CD14-positive monocyte (primary cell): Measurements from ENCODE around the gene GCKR. TPM values are rescaled to one million over a fixed set of nuclear protein-coding genes. Genes with fewer than 3 reads are reported as not detected.
"Not testable (repeated sequence)": the region's sequence is repeated elsewhere in the genome, so short reads cannot be mapped to it uniquely, and the experiment has no call there.

ENCODE experiments used
- DNase-seq, 3 donors: peaks; one replicate each; pipeline ENCODE4 v3.0.0-alpha.2; 2011 to 2022
- H2AFZ ChIP-seq: 2 replicates; pipeline ENCODE4 v1.6.0; 2012; ENCODE audit warnings: mild to moderate bottlenecking, low read depth, low read length, inconsistent platforms; ENCODE audit not compliant: insufficient read depth, poor library complexity, severe bottlenecking
- H3K27ac ChIP-seq, 2 donors: 1 replicate in 1 of 2; 2 replicates in 1 of 2; pipeline ENCODE4 v1.5.1; 2012 to 2013; ENCODE audit warnings: low read length in 2 of 2, control low read depth in 1 of 2, inconsistent platforms in 1 of 2, low read depth in 1 of 2, mild to moderate bottlenecking in 1 of 2
- H3K27me3 ChIP-seq, 2 donors: one replicate each; pipeline versions ENCODE4 v1.6.0 to v1.6.1; 2011 to 2013; ENCODE audit warnings: low read length in 2 of 2; ENCODE audit not compliant: control insufficient read depth in 2 of 2, insufficient read depth in 2 of 2
- H3K36me3 ChIP-seq, 2 donors: replicated peaks in 1 of 2; 1 replicate in 1 of 2; 2 replicates in 1 of 2; pipeline versions ENCODE4 v1.5.1 to v1.6.1; 2012 to 2013; ENCODE audit warnings: low read length in 2 of 2, control low read depth in 1 of 2, inconsistent platforms in 1 of 2, mild to moderate bottlenecking in 1 of 2; ENCODE audit not compliant: insufficient read depth in 2 of 2, control insufficient read depth in 1 of 2
- H3K4me1 ChIP-seq, 2 donors: 1 replicate in 1 of 2; 2 replicates in 1 of 2; pipeline versions ENCODE4 v1.5.1 to v1.6.1; 2012 to 2013; ENCODE audit warnings: low read length in 2 of 2, control low read depth in 1 of 2, inconsistent platforms in 1 of 2, mild to moderate bottlenecking in 1 of 2, moderate library complexity in 1 of 2; ENCODE audit not compliant: insufficient read depth in 2 of 2, control insufficient read depth in 1 of 2
- H3K4me2 ChIP-seq: replicated peaks from 2 replicates; pipeline ENCODE3; 2012; ENCODE audit warnings: low read length, moderate library complexity, mild to moderate bottlenecking; ENCODE audit not compliant: poor library complexity, severe bottlenecking; ENCODE audit errors: extremely low read depth
- H3K4me3 ChIP-seq, 3 experiments: fragments of 200-600 bp in 1 of 3; sonication (generic) in 1 of 3; replicated peaks in 1 of 3; 1 replicate in 2 of 3; 2 replicates in 1 of 3; pipeline ENCODE4 v1.5.1; 2011 to 2013; ENCODE audit warnings: low read length in 3 of 3, mild to moderate bottlenecking in 3 of 3, control low read depth in 2 of 3, low read depth in 2 of 3, inconsistent platforms in 1 of 3, moderate library complexity in 1 of 3
- H3K79me2 ChIP-seq: 2 replicates; pipeline ENCODE4 v1.6.0; 2012; ENCODE audit warnings: mild to moderate bottlenecking, control low read depth, inconsistent platforms, low read length, moderate library complexity; ENCODE audit not compliant: insufficient read depth
- H3K9ac ChIP-seq: 2 replicates; pipeline ENCODE4 v1.6.0; 2017; ENCODE audit warnings: low read length, mild to moderate bottlenecking; ENCODE audit not compliant: insufficient read depth, poor library complexity, severe bottlenecking
- H3K9me3 ChIP-seq, 2 donors: replicated peaks in 1 of 2; 1 replicate in 1 of 2; 2 replicates in 1 of 2; pipeline versions ENCODE4 v1.5.1 to v1.6.1; 2012 to 2013; ENCODE audit warnings: low read length in 2 of 2, control low read depth in 1 of 2; ENCODE audit not compliant: control insufficient read depth in 1 of 2, insufficient read depth in 1 of 2
- H4K20me1 ChIP-seq: 2 replicates; pipeline ENCODE4 v1.6.0; 2012; ENCODE audit warnings: mild to moderate bottlenecking, low read length, control low read depth, moderate library complexity; ENCODE audit not compliant: insufficient read depth
- H3K27ac Mint-ChIP-seq, 7 donors: one replicate each; pipeline ENCODE4 v1.8.0; 2020; ENCODE audit warnings: mild to moderate bottlenecking in 7 of 7, mixed read lengths in 7 of 7, moderate library complexity in 6 of 7, inconsistent platforms in 2 of 7
- H3K27me3 Mint-ChIP-seq, 3 donors: one replicate each; pipeline ENCODE4 v1.8.0; 2021 to 2022; ENCODE audit warnings: low read depth in 3 of 3, mild to moderate bottlenecking in 3 of 3, mixed read lengths in 3 of 3, moderate library complexity in 3 of 3, inconsistent platforms in 1 of 3
- H3K36me3 Mint-ChIP-seq, 2 donors: one replicate each; pipeline ENCODE4 v1.8.0; 2020; ENCODE audit warnings: mixed read lengths in 2 of 2, inconsistent platforms in 1 of 2, mild to moderate bottlenecking in 1 of 2
- H3K4me1 Mint-ChIP-seq: one replicate; pipeline ENCODE4 v1.8.0; 2020; ENCODE audit warnings: mild to moderate bottlenecking, mixed read lengths
- H3K4me3 Mint-ChIP-seq, 2 donors: one replicate each; pipeline ENCODE4 v1.8.0; 2020; ENCODE audit warnings: mild to moderate bottlenecking in 2 of 2, mixed read lengths in 2 of 2, moderate library complexity in 1 of 2
- H3K9me3 Mint-ChIP-seq, 7 donors: one replicate each; pipeline ENCODE4 v1.8.0; 2020 to 2022; ENCODE audit warnings: mixed read lengths in 7 of 7, mild to moderate bottlenecking in 6 of 7, moderate library complexity in 6 of 7, inconsistent platforms in 2 of 7
- WGBS: methylation state at CpG from one replicate; pipeline ENCODE4 v1.1.5; 2013; ENCODE audit warnings: missing lambda C conversion rate; ENCODE audit not compliant: insufficient coverage; 5-methylcytosine and 5-hydroxymethylcytosine counted together
- intact Hi-C, 2 donors: fragments of 100-400 bp; cut with micrococcal nuclease; formaldehyde crosslinking; loops; one replicate each; pipeline versions ENCODE4 v1.15.0 to v1.15.1; 2023
- polyA plus RNA-seq, 3 donors: library from polyadenylated mRNA; depleted of rRNA in 1 of 3; unstranded in 2 of 3; stranded (reverse) in 1 of 3; fragments of 300-500 nt in 2 of 3; fragments of >200 nt in 1 of 3; fragmentation: Illumina TruSeq in 2 of 3; gene quantifications; 1 replicate in 2 of 3; 2 replicates in 1 of 3; pipeline ENCODE4 v1.2.3, GENCODE V29; 2012 to 2021
- TF ChIP-seq, protein P1 (sequence below): fragments of 200-600 bp; IDR thresholded peaks from one replicate; pipeline ENCODE4 v1.8.0; 2022; ENCODE audit warnings: antibody characterized with exemption, mild to moderate bottlenecking

Gene GCKR
- polyA plus RNA-seq, 3 donors: not detected

DNA sequence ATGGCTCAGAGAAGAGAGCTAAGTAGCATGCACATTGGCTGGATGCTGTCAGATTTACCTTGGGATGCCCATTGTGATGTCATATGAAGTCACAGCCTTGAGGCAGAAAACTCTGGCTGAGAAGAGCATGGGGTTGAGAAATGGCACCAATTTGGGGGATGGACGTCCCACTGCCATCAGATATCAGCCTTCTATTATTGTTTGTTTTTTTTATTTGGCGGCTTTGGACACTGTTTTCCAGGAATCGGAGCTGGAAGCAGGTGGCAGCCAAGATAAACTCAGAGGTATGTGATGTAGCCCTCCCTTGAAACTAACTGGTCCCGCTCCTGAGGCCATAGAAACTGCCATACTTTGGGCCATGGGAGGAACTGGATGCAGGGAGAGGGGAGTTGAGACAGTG is 40.6 kb downstream of the GCKR start:
- peaks cover 0 to 4% (median 0%) of the 10 kb centered on the region in 7 donors for H3K9me3 Mint-ChIP-seq
- H3K27ac Mint-ChIP-seq: no peak overlapping the region
- peaks cover 0 to 2% of the 10 kb centered on the region in 2 donors for H3K27me3 ChIP-seq
- H3K36me3 Mint-ChIP-seq: no peaks in the 10 kb centered on the region
- no peak overlapping the region for H3K4me3 Mint-ChIP-seq
- H3K4me1 ChIP-seq: no peaks in the 10 kb centered on the region
- no peak overlapping the region for H3K27ac ChIP-seq
- WGBS: 100% methylated on average over 2 of the region's 4 CpGs
- H3K4me2 ChIP-seq: no peak overlapping the region
- TF ChIP-seq, protein P1, sequence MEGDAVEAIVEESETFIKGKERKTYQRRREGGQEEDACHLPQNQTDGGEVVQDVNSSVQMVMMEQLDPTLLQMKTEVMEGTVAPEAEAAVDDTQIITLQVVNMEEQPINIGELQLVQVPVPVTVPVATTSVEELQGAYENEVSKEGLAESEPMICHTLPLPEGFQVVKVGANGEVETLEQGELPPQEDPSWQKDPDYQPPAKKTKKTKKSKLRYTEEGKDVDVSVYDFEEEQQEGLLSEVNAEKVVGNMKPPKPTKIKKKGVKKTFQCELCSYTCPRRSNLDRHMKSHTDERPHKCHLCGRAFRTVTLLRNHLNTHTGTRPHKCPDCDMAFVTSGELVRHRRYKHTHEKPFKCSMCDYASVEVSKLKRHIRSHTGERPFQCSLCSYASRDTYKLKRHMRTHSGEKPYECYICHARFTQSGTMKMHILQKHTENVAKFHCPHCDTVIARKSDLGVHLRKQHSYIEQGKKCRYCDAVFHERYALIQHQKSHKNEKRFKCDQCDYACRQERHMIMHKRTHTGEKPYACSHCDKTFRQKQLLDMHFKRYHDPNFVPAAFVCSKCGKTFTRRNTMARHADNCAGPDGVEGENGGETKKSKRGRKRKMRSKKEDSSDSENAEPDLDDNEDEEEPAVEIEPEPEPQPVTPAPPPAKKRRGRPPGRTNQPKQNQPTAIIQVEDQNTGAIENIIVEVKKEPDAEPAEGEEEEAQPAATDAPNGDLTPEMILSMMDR: no peak
- H2AFZ ChIP-seq: no peak overlapping the region
- H3K9me3 ChIP-seq: no peaks in the 10 kb centered on the region
- peaks cover 0 to 19% (median 2%) of the 10 kb centered on the region in 3 donors for H3K27me3 Mint-ChIP-seq
- no peaks in the 10 kb centered on the region for H4K20me1 ChIP-seq
- no peak overlapping the region for H3K4me3 ChIP-seq
- no peaks in the 10 kb centered on the region for H3K4me1 Mint-ChIP-seq
- H3K79me2 ChIP-seq: no peaks in the 10 kb centered on the region
- no peak overlapping the region for H3K9ac ChIP-seq
- DNase-seq: no peak
- H3K36me3 ChIP-seq: no peaks in the 10 kb centered on the region
- intact Hi-C loops: no loop called here

DNA sequence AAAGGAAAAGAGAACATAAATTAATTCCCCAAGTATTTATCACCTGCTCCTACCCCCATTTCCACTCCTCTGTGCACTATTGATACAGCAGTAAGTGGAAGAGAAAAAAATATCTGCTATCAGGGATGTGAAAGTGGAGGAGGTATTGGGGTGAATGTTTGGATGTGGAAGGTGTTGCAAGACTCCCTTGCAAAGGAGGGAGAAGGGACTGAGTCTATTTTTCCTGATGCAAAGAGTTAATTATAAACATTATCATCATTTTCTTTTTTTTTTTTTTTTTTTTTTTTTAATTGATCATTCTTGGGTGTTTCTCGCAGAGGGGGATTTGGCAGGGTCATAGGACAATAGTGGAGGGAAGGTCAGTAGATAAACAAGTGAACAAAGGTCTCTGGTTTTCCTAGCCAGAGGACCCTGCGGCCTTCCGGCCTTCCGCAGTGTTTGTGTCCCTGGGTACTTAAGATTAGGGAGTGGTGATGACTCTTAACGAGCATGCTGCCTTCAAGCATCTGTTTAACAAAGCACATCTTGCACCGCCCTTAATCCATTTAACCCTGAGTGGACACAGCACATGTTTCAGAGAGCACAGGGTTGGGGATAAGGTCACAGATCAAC is 42.3 kb downstream of the GCKR start:
- DNase-seq, H3K4me1 Mint-ChIP-seq, H3K27me3 ChIP-seq, H3K4me1 ChIP-seq, H3K9me3 Mint-ChIP-seq, H3K4me3 ChIP-seq, H3K27ac Mint-ChIP-seq, H3K9me3 ChIP-seq, H3K4me3 Mint-ChIP-seq, H3K79me2 ChIP-seq, H4K20me1 ChIP-seq, H3K27ac ChIP-seq, H3K36me3 ChIP-seq, H2AFZ ChIP-seq, intact Hi-C loops, H3K36me3 Mint-ChIP-seq, H3K4me2 ChIP-seq, H3K9ac ChIP-seq: not testable (repeated sequence)
- no CpG with 5 or more reads among the region's 6 CpGs for WGBS
- peaks cover 0 to 17% (median 2%) of the 10 kb centered on the region in 3 donors for H3K27me3 Mint-ChIP-seq

DNA sequence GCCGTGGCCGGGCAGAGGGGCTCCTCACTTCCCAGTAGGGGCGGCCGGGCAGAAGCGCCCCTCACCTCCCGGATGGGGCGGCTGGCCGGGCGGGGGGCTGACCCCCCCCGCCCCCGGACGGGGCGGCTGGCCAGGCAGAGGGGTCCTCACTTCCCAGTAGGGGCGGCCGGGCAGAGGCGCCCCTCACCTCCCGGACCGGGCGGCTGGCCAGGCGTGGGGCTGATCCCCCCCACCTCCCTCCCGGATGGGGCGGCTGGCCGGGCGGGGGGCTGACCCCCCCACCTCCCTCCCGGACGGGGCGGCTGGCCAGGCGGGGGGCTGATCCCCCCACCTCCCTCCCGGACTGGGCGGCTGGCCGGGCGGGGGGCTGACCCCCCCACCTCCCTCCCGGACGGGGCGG is 43.0 kb downstream of the GCKR start:
- H4K20me1 ChIP-seq, H3K27ac Mint-ChIP-seq, intact Hi-C loops, H3K79me2 ChIP-seq, H2AFZ ChIP-seq, H3K9me3 Mint-ChIP-seq, H3K27me3 ChIP-seq, H3K4me2 ChIP-seq, H3K36me3 Mint-ChIP-seq, H3K9ac ChIP-seq, H3K4me3 ChIP-seq, H3K4me3 Mint-ChIP-seq, H3K4me1 Mint-ChIP-seq, H3K4me1 ChIP-seq, H3K36me3 ChIP-seq, H3K9me3 ChIP-seq, DNase-seq, H3K27ac ChIP-seq: not testable (repeated sequence)
- H3K27me3 Mint-ChIP-seq: peaks cover 0 to 14% (median 2%) of the 10 kb centered on the region in 3 donors
- WGBS: no CpG with 5 or more reads among the region's 35 CpGs
